Globus pallidus (tissue), 1 donor: ENCODE data around the gene FAM53A.
"Not testable (repeated sequence)": the region's sequence is repeated elsewhere in the genome, so short reads cannot be mapped to it uniquely, and the experiment has no call there.

ENCODE experiments used
- DNase-seq: peaks from one replicate; pipeline ENCODE4 v3.0.0-alpha.2; 2015; ENCODE audit warnings: low spot score

The FAM53A gene

GRCh38 chr4:1686440-1687036 is 2.4 kb upstream of the FAM53A start:
- no peak for DNase-seq

GRCh38 chr4:1685235-1686150 is 1.4 kb upstream of the FAM53A start:
- no peak for DNase-seq

- no peak for DNase-seq
Observed at GRCh38 chr4:1684506-1685234, 557 bp upstream of the FAM53A start.

- DNase-seq, result peak; percentile 36
Observed at GRCh38 chr4:1683261-1683735, 815 bp downstream of the FAM53A start.

- DNase-seq, result no peak
Observed at GRCh38 chr4:1682860-1683259, 1.3 kb downstream of the FAM53A start.

- DNase-seq, result peak; percentile 52
Observed at GRCh38 chr4:1678244-1678643, 5.9 kb downstream of the FAM53A start.

- no peak for DNase-seq
Observed at GRCh38 chr4:1676605-1677525, 7.2 kb downstream of the FAM53A start.

GRCh38 chr4:1675802-1676137 is 8.3 kb downstream of the FAM53A start:
- DNase-seq, result no peak

- DNase-seq, result no peak
Observed at GRCh38 chr4:1675136-1675801, 8.8 kb downstream of the FAM53A start.

GRCh38 chr4:1674682-1675081 is 9.4 kb downstream of the FAM53A start:
- DNase-seq, result peak; percentile 80

GRCh38 chr4:1673671-1674070 is 10.4 kb downstream of the FAM53A start:
- DNase-seq, result no peak

- not testable (repeated sequence) for DNase-seq
Observed at GRCh38 chr4:1671011-1671410, 13.1 kb downstream of the FAM53A start.

GRCh38 chr4:1670279-1670678 is 13.8 kb downstream of the FAM53A start:
- DNase-seq, result no peak

- no peak for DNase-seq
Observed at GRCh38 chr4:1669850-1670249, 14.3 kb downstream of the FAM53A start.

- no peak for DNase-seq
Observed at GRCh38 chr4:1669270-1669669, 14.8 kb downstream of the FAM53A start.

GRCh38 chr4:1668488-1668840 is 15.6 kb downstream of the FAM53A start:
- DNase-seq, result no peak

GRCh38 chr4:1667273-1667672 is 16.8 kb downstream of the FAM53A start:
- no peak for DNase-seq

GRCh38 chr4:1666391-1666790 is 17.7 kb downstream of the FAM53A start:
- no peak for DNase-seq

- no peak for DNase-seq
Observed at GRCh38 chr4:1664141-1664540, 20.0 kb downstream of the FAM53A start.

GRCh38 chr4:1663549-1663948 is 20.6 kb downstream of the FAM53A start:
- no peak for DNase-seq

- DNase-seq, result no peak
Observed at GRCh38 chr4:1661695-1662094, 22.4 kb downstream of the FAM53A start.
